K562 (cell line): ENCODE data around the gene WDR1. TPM values are rescaled to one million over a fixed set of nuclear protein-coding genes. Genes with fewer than 3 reads are reported as not detected.

Experiments used
- CHAMP1 ChIP-seq: fragments of 450-650 bp; IDR thresholded peaks from 2 replicates; pipeline ENCODE4 v1.6.1; 2016; ENCODE audit warnings: mild to moderate bottlenecking
- CREBBP ChIP-seq: IDR thresholded peaks from one replicate; pipeline ENCODE4 v1.6.1; 2012; ENCODE audit warnings: low read depth, mild to moderate bottlenecking, control low read depth, inconsistent platforms, low read length
- FOXK1 ChIP-seq: sonication (generic); formaldehyde crosslinking; IDR thresholded peaks from 2 replicates; pipeline ENCODE4 v1.8.0; 2022; ENCODE audit warnings: missing genetic modification reagents, mild to moderate bottlenecking, borderline replicate concordance
- GABPB1 ChIP-seq: sonication (generic); formaldehyde crosslinking; IDR thresholded peaks from 2 replicates; pipeline ENCODE4 v1.8.0; 2022; ENCODE audit warnings: mild to moderate bottlenecking, missing genetic modification reagents
- MCM7 ChIP-seq, 2 experiments: fragments of 450-650 bp; IDR thresholded peaks; 2 replicates each; pipeline ENCODE4 v1.6.1; 2016 to 2018
- MED1 ChIP-seq: sonication (generic); formaldehyde crosslinking; IDR thresholded peaks from 2 replicates; pipeline ENCODE4 v1.8.1; 2023; ENCODE audit warnings: missing genetic modification reagents, borderline replicate concordance
- MYC ChIP-seq, 2 experiments: fragments of 250-450 bp in 1 of 2; sonication (Bioruptor Pico) in 1 of 2; IDR thresholded peaks; 2 replicates each; pipeline versions ENCODE4 v1.5.1 to v1.6.1; 2012 to 2021; ENCODE audit warnings: low read depth in 2 of 2, borderline replicate concordance in 1 of 2, improper control_type of control experiment in 1 of 2, low read length in 1 of 2, mild to moderate bottlenecking in 1 of 2, moderate library complexity in 1 of 2
- NCOA2 ChIP-seq, 2 experiments: fragments of 450-650 bp; IDR thresholded peaks; 2 replicates each; pipeline ENCODE4 v1.6.1; 2018; ENCODE audit warnings: mild to moderate bottlenecking in 2 of 2, moderate library complexity in 1 of 2; ENCODE audit not compliant: partially characterized antibody in 2 of 2
- POLR3G ChIP-seq: IDR thresholded peaks from 2 replicates; pipeline ENCODE4 v1.6.1; 2011; ENCODE audit not compliant: insufficient read length, insufficient replicate concordance; ENCODE audit errors: extremely low read depth
- RNF2 ChIP-seq: sonication (generic); IDR thresholded peaks from 2 replicates; pipeline ENCODE4 v1.6.1; 2016
- WHSC1 ChIP-seq: IDR thresholded peaks from one replicate; pipeline ENCODE4 v1.6.1; 2012; ENCODE audit warnings: low read length, control low read depth, inconsistent platforms
- ZNF253 ChIP-seq: fragments of 250-450 bp; sonication (Bioruptor Pico); conservative IDR thresholded peaks from 2 replicates; pipeline ENCODE4 v1.6.1; 2021; ENCODE audit warnings: mild to moderate bottlenecking
- ZNF512 ChIP-seq: IDR thresholded peaks from 2 replicates; pipeline ENCODE4 v1.6.1; 2016; ENCODE audit warnings: missing genetic modification characterization, missing compliant biosample characterization
- polyA plus RNA-seq, 8 experiments: library from polyadenylated mRNA; depleted of rRNA in 4 of 8; stranded (reverse) in 5 of 8; unstranded in 3 of 8; fragments of >200 nt; fragmentation: Nextera tagmentation in 2 of 8; fragmentation: Illumina TruSeq in 1 of 8; extraction: Ambion mirVana in 2 of 8; extraction: Trizol in 1 of 8; gene quantifications; 2 replicates each; pipeline versions ENCODE4 v1.2.1 to v1.2.3, GENCODE V29; 2011 to 2014; ENCODE audit warnings: inconsistent platforms in 1 of 8, missing spikeins in 1 of 8
- total RNA-seq, 7 experiments: library from RNA; depleted of rRNA in 6 of 7; stranded (reverse); fragments of >200 nt in 6 of 7; fragmentation: Illumina TruSeq in 2 of 7; extraction: Trizol in 2 of 7; gene quantifications; 2 replicates each; pipeline versions ENCODE4 v1.2.1 to v1.2.3, GENCODE V29; 2011 to 2021; ENCODE audit warnings: low replicate concordance in 1 of 7
- TF ChIP-seq, protein P1 (sequence below): fragments of 250-450 bp; sonication (Bioruptor Pico); IDR thresholded peaks from 2 replicates; pipeline ENCODE4 v1.5.0; 2020; ENCODE audit warnings: mild to moderate bottlenecking
- TF ChIP-seq, protein P2 (sequence below): fragments of 450-650 bp; formaldehyde crosslinking; conservative IDR thresholded peaks from 2 replicates; pipeline ENCODE4 v1.4.0; 2022; ENCODE audit warnings: mild to moderate bottlenecking, missing genetic modification characterization
- TF ChIP-seq, protein P3 (sequence below), 2 experiments: fragments of 450-650 bp in 1 of 2; sonication (generic) in 1 of 2; formaldehyde crosslinking in 1 of 2; IDR thresholded peaks in 1 of 2; conservative IDR thresholded peaks in 1 of 2; 2 replicates each; pipeline versions ENCODE4 v1.6.1 to v1.8.1; 2016 to 2023; ENCODE audit warnings: mild to moderate bottlenecking in 2 of 2, moderate library complexity in 2 of 2, inconsistent platforms in 1 of 2, missing genetic modification reagents in 1 of 2
- TF ChIP-seq, protein P4 (sequence below): fragments of 250-450 bp; sonication (Bioruptor Pico); IDR thresholded peaks from 2 replicates; pipeline ENCODE4 v1.4.0; 2020

WDR1 gene
- total and polyA plus RNA-seq, 9 of the 15 experiments (the other 6 are each of a cell fraction or from before 2014, with no cell fraction given) = 16.1 to 213 (median 125) TPM

DNA sequence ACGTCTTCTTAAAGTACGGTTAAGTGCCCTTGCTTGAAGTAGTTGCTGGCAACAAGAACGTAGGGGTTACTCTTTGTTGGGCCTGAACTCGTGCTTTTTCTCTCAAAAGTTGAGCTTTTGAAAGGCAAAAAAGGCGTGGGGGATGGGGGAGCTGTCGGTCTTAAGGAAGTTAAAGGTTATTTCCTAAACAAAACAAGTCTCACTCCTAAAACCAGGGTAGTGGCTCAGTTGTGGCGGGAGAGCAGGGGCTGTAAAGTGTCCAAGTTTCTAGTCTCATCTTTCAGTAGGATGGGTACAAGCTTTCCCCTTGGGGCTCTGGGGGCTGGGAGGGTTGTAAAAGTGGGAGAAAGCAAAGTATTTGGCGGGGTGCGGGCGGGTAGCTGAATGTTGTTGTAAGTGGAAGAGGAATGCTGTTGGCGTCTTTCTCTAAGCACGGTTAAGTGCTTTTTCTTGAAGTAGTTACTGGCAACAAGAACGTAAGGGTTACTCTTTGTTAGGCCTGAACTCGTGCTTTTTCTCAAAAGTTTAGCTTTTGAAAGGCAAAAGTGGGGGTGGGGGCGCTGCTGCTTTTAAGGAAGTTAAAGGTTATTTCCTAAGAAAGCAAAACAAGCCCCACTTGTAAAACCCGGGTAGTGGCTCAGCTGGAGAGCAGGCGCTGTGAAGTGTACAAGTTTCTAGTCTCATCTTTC, 904 bp upstream of the WDR1 start (continued):
- TF ChIP-seq CHAMP1 (no peak), ZNF253 (CRISPR knock-in tag) (0 out of 2 replicates have a peak, but pooled peaks have one; percentile 3), FOXK1 (CRISPR knock-in tag) (peak; percentile 46; the same call in 1 of the 2 replicates), GABPB1 (no peak), ZNF512 (tag) (no peak), WHSC1 (no peak), RNF2 (peak; percentile 45; the same call in 1 of the 2 replicates), NCOA2 (IDR thresholded peaks at IDR 0.05; ENCODE audit: partially characterized antibody in 2 of 2) (no peak), CREBBP (no peak), MYC (IDR thresholded peaks at IDR 0.05; ENCODE audit: low read depth, low read length) (0 out of 2 replicates have a peak, but pooled peaks have one; percentile 4), MYC (CRISPR knock-in tag; IDR thresholded peaks at IDR 0.05; ENCODE audit: borderline replicate concordance, low read depth) (no peak; the same call in 1 of the 2 replicates), MCM7 (IDR thresholded peaks at IDR 0.05) (no peak), POLR3G (no peak), MED1 (no peak)
- TF ChIP-seq, protein P1, sequence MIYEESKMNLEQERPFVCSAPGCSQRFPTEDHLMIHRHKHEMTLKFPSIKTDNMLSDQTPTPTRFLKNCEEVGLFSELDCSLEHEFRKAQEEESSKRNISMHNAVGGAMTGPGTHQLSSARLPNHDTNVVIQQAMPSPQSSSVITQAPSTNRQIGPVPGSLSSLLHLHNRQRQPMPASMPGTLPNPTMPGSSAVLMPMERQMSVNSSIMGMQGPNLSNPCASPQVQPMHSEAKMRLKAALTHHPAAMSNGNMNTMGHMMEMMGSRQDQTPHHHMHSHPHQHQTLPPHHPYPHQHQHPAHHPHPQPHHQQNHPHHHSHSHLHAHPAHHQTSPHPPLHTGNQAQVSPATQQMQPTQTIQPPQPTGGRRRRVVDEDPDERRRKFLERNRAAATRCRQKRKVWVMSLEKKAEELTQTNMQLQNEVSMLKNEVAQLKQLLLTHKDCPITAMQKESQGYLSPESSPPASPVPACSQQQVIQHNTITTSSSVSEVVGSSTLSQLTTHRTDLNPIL (CRISPR knock-in tag) = no peak
- TF ChIP-seq, protein P2, sequence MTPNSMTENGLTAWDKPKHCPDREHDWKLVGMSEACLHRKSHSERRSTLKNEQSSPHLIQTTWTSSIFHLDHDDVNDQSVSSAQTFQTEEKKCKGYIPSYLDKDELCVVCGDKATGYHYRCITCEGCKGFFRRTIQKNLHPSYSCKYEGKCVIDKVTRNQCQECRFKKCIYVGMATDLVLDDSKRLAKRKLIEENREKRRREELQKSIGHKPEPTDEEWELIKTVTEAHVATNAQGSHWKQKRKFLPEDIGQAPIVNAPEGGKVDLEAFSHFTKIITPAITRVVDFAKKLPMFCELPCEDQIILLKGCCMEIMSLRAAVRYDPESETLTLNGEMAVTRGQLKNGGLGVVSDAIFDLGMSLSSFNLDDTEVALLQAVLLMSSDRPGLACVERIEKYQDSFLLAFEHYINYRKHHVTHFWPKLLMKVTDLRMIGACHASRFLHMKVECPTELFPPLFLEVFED = peak; percentile 83
- TF ChIP-seq, protein P3, sequence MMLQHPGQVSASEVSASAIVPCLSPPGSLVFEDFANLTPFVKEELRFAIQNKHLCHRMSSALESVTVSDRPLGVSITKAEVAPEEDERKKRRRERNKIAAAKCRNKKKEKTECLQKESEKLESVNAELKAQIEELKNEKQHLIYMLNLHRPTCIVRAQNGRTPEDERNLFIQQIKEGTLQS (IDR thresholded peaks at IDR 0.05) = no peak
- TF ChIP-seq, protein P3 (CRISPR knock-in tag; conservative IDR thresholded peaks at IDR 0.05) = peak; percentile 39; the same call in 1 of the 2 replicates
- TF ChIP-seq, protein P4, sequence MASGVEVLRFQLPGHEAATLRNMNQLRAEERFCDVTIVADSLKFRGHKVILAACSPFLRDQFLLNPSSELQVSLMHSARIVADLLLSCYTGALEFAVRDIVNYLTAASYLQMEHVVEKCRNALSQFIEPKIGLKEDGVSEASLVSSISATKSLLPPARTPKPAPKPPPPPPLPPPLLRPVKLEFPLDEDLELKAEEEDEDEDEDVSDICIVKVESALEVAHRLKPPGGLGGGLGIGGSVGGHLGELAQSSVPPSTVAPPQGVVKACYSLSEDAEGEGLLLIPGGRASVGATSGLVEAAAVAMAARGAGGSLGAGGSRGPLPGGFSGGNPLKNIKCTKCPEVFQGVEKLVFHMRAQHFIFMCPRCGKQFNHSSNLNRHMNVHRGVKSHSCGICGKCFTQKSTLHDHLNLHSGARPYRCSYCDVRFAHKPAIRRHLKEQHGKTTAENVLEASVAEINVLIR (CRISPR knock-in tag) = no peak
